DMS79 (cell line): ENCODE data around the gene MAPK7.

Experiments
- DNase-seq: peaks from one replicate; lab custom pipeline; 2025; lab: John Stamatoyannopoulos, UW

MAPK7 gene

GRCh38 chr17:19421219-19421618, 42.9 kb downstream of the MAPK7 start:
- DNase-seq = no peak

GRCh38 chr17:19421926-19422325, 43.6 kb downstream of the MAPK7 start:
- no peak for DNase-seq

- DNase-seq = no peak
Measured at GRCh38 chr17:19424934-19425868, 46.9 kb downstream of the MAPK7 start.

GRCh38 chr17:19426631-19427030, 48.3 kb downstream of the MAPK7 start:
- DNase-seq = no peak

GRCh38 chr17:19431691-19432090, 53.4 kb downstream of the MAPK7 start:
- no peak for DNase-seq
